HEK293 (cell line): ENCODE measurements around the gene CFAP107.

ENCODE experiments used
- CTCF ChIA-PET: fragments of 350-600 bp; formaldehyde crosslinking; extraction: SDS; loops from one replicate; lab custom pipeline; 2021; ENCODE audit warnings: antibody characterized with exemption; lab: Yijun Ruan, JAX
- POLR2A ChIA-PET: fragments of 300-600 bp; formaldehyde crosslinking; extraction: SDS; loops from one replicate; lab custom pipeline; 2020; ENCODE audit warnings: antibody characterized with exemption, inconsistent platforms; lab: Yijun Ruan, JAX
- H3K27ac ChIP-seq: fragments of 200-500 bp; sonication (Bioruptor generic); 2 replicates; pipeline ENCODE4 v1.5.1; 2014; ENCODE audit warnings: low read depth, low read length, control low read depth, inconsistent platforms; ENCODE audit errors: extremely low read depth
- H3K36me3 ChIP-seq, 2 experiments: fragments of 200-500 bp in 1 of 2; sonication (Bioruptor generic) in 1 of 2; 1 replicate in 1 of 2; 2 replicates in 1 of 2; pipeline ENCODE4 v1.5.1; 2014 to 2017; ENCODE audit warnings: inconsistent platforms in 2 of 2, low read length in 2 of 2; ENCODE audit not compliant: control insufficient read depth in 2 of 2, insufficient read depth in 1 of 2
- H3K4me1 ChIP-seq: fragments of 200-500 bp; sonication (Bioruptor generic); 2 replicates; pipeline ENCODE4 v1.5.1; 2014; ENCODE audit warnings: mild to moderate bottlenecking, low read length, inconsistent platforms; ENCODE audit not compliant: control insufficient read depth, insufficient read depth
- H3K4me3 ChIP-seq: 2 replicates; pipeline ENCODE4 v1.5.1; 2011; ENCODE audit warnings: low read depth, mild to moderate bottlenecking, control low read depth, low read length, moderate library complexity
- H3K9me3 ChIP-seq: fragments of 200-500 bp; sonication (Bioruptor generic); 2 replicates; pipeline ENCODE4 v1.5.1; 2014; ENCODE audit warnings: low read depth, low read length, inconsistent platforms; ENCODE audit not compliant: control insufficient read depth, insufficient read depth
- GLI2 ChIP-seq: fragments of 450-650 bp; formaldehyde crosslinking; IDR thresholded peaks from 2 replicates; pipeline ENCODE4; 2017; ENCODE audit warnings: missing biosample characterization, missing genetic modification characterization, low read depth, borderline replicate concordance
- HOXA7 ChIP-seq: sonication (generic); formaldehyde crosslinking; IDR thresholded peaks from 2 replicates; pipeline ENCODE4 v1.8.1; 2022; ENCODE audit warnings: missing genetic modification reagents, borderline replicate concordance
- REPIN1 ChIP-seq: fragments of 450-650 bp; formaldehyde crosslinking; IDR thresholded peaks from 2 replicates; pipeline ENCODE4 v1.5.1; 2017; ENCODE audit warnings: missing biosample characterization, missing genetic modification characterization, low read depth
- SCRT1 ChIP-seq: fragments of 450-650 bp; formaldehyde crosslinking; IDR thresholded peaks from 2 replicates; pipeline ENCODE4 v1.5.1; 2016; ENCODE audit warnings: missing biosample characterization, missing genetic modification characterization, borderline replicate concordance
- SETDB1 ChIP-seq: IDR thresholded peaks from one replicate; pipeline ENCODE4 v1.6.1; 2017; ENCODE audit warnings: mild to moderate bottlenecking, low read length, moderate library complexity, mixed read lengths; ENCODE audit not compliant: insufficient read length
- SP7 ChIP-seq: fragments of 450-650 bp; formaldehyde crosslinking; IDR thresholded peaks from 2 replicates; pipeline ENCODE4 v1.5.1; 2016; ENCODE audit warnings: missing biosample characterization, missing genetic modification characterization
- YY2 ChIP-seq: fragments of 450-650 bp; formaldehyde crosslinking; IDR thresholded peaks from 2 replicates; pipeline ENCODE4 v1.5.1; 2016; ENCODE audit warnings: missing biosample characterization, missing genetic modification characterization
- ZNF10 ChIP-seq: fragments of 450-650 bp; formaldehyde crosslinking; IDR thresholded peaks from 2 replicates; pipeline ENCODE4 v1.5.1; 2017; ENCODE audit warnings: missing biosample characterization, missing genetic modification characterization
- ZNF132 ChIP-seq: fragments of 450-650 bp; formaldehyde crosslinking; IDR thresholded peaks from 2 replicates; pipeline ENCODE4 v1.5.1; 2017; ENCODE audit warnings: missing biosample characterization, missing genetic modification characterization, borderline replicate concordance
- ZNF138 ChIP-seq: fragments of 450-650 bp; formaldehyde crosslinking; IDR thresholded peaks from 2 replicates; pipeline ENCODE4 v1.5.1; 2016; ENCODE audit warnings: missing biosample characterization, missing genetic modification characterization, borderline replicate concordance
- ZNF19 ChIP-seq: fragments of 450-650 bp; formaldehyde crosslinking; IDR thresholded peaks from 2 replicates; pipeline ENCODE4; 2016; ENCODE audit warnings: missing biosample characterization, missing genetic modification characterization, low read depth
- ZNF248 ChIP-seq: fragments of 450-650 bp; formaldehyde crosslinking; IDR thresholded peaks from 2 replicates; pipeline ENCODE4 v1.5.1; 2017; ENCODE audit warnings: missing biosample characterization, missing genetic modification characterization
- ZNF311 ChIP-seq: fragments of 450-650 bp; formaldehyde crosslinking; IDR thresholded peaks from 2 replicates; pipeline ENCODE4 v1.5.1; 2017; ENCODE audit warnings: missing biosample characterization, missing genetic modification characterization, borderline replicate concordance
- ZNF585B ChIP-seq: fragments of 450-650 bp; formaldehyde crosslinking; IDR thresholded peaks from 2 replicates; pipeline ENCODE4 v1.5.1; 2016; ENCODE audit warnings: missing biosample characterization, missing genetic modification characterization
- ZNF670 ChIP-seq: fragments of 450-650 bp; formaldehyde crosslinking; IDR thresholded peaks from 2 replicates; pipeline ENCODE4 v1.5.1; 2016; ENCODE audit warnings: missing biosample characterization, missing genetic modification characterization, low read depth
- ZNF707 ChIP-seq: fragments of 450-650 bp; formaldehyde crosslinking; IDR thresholded peaks from 2 replicates; pipeline ENCODE4 v1.5.1; 2016; ENCODE audit warnings: missing biosample characterization, missing genetic modification characterization
- TF ChIP-seq, protein P1 (sequence below): fragments of 450-650 bp; formaldehyde crosslinking; IDR thresholded peaks from 2 replicates; pipeline ENCODE4 v1.5.1; 2016; ENCODE audit warnings: missing biosample characterization, missing genetic modification characterization
- TF ChIP-seq, protein P2 (sequence below): fragments of 450-650 bp; formaldehyde crosslinking; IDR thresholded peaks from 2 replicates; pipeline ENCODE4 v1.5.1; 2016; ENCODE audit warnings: missing biosample characterization, missing genetic modification characterization, low read depth
- TF ChIP-seq, protein P3 (sequence below): fragments of 450-650 bp; formaldehyde crosslinking; IDR thresholded peaks from 2 replicates; pipeline ENCODE4 v1.5.1; 2016; ENCODE audit warnings: missing biosample characterization, missing genetic modification characterization

CFAP107 gene

DNA sequence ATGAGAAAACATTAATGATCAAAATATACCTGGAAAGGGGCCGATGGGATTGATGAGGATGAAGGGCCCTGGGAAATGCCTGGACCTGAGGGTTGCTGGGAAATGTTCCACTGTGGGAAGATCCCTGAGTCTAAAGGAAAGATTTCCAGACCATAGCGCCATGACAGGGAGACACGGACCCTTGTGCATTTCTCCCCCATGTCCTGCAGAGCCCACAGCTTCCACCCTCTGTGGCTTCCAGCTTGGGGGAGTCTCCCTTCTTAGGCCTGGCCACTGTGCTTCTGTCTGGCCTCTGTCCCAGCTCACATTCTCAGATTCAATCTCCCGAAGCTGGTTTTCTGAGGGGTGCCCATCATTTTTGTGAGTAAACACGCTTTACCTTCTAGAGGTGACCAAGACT, 26.5 kb downstream of the CFAP107 start:
- ChIA-PET POLR2A (no interaction called here), CTCF (no interaction called here)
- Histone ChIP-seq H3K4me3 (no peak overlapping the region), H3K27ac (no peak overlapping the region), H3K36me3 (no peaks in the 10 kb centered on the region), H3K9me3 (no peaks in the 10 kb centered on the region), H3K4me1 (no peaks in the 10 kb centered on the region)
- TF ChIP-seq YY2 (tag by site-specific recombination) (no peak), GLI2 (tag by site-specific recombination) (no peak), REPIN1 (tag by site-specific recombination) (no peak), SETDB1 (no peak), ZNF585B (tag by site-specific recombination) (no peak), SCRT1 (tag by site-specific recombination) (no peak), ZNF19 (tag by site-specific recombination) (no peak), ZNF138 (tag by site-specific recombination) (no peak)
- TF ChIP-seq, protein P1, sequence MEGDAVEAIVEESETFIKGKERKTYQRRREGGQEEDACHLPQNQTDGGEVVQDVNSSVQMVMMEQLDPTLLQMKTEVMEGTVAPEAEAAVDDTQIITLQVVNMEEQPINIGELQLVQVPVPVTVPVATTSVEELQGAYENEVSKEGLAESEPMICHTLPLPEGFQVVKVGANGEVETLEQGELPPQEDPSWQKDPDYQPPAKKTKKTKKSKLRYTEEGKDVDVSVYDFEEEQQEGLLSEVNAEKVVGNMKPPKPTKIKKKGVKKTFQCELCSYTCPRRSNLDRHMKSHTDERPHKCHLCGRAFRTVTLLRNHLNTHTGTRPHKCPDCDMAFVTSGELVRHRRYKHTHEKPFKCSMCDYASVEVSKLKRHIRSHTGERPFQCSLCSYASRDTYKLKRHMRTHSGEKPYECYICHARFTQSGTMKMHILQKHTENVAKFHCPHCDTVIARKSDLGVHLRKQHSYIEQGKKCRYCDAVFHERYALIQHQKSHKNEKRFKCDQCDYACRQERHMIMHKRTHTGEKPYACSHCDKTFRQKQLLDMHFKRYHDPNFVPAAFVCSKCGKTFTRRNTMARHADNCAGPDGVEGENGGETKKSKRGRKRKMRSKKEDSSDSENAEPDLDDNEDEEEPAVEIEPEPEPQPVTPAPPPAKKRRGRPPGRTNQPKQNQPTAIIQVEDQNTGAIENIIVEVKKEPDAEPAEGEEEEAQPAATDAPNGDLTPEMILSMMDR (tag by site-specific recombination): no peak
- TF ChIP-seq, protein P2, sequence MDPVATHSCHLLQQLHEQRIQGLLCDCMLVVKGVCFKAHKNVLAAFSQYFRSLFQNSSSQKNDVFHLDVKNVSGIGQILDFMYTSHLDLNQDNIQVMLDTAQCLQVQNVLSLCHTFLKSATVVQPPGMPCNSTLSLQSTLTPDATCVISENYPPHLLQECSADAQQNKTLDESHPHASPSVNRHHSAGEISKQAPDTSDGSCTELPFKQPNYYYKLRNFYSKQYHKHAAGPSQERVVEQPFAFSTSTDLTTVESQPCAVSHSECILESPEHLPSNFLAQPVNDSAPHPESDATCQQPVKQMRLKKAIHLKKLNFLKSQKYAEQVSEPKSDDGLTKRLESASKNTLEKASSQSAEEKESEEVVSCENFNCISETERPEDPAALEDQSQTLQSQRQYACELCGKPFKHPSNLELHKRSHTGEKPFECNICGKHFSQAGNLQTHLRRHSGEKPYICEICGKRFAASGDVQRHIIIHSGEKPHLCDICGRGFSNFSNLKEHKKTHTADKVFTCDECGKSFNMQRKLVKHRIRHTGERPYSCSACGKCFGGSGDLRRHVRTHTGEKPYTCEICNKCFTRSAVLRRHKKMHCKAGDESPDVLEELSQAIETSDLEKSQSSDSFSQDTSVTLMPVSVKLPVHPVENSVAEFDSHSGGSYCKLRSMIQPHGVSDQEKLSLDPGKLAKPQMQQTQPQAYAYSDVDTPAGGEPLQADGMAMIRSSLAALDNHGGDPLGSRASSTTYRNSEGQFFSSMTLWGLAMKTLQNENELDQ (tag by site-specific recombination): no peak
- TF ChIP-seq, protein P3, sequence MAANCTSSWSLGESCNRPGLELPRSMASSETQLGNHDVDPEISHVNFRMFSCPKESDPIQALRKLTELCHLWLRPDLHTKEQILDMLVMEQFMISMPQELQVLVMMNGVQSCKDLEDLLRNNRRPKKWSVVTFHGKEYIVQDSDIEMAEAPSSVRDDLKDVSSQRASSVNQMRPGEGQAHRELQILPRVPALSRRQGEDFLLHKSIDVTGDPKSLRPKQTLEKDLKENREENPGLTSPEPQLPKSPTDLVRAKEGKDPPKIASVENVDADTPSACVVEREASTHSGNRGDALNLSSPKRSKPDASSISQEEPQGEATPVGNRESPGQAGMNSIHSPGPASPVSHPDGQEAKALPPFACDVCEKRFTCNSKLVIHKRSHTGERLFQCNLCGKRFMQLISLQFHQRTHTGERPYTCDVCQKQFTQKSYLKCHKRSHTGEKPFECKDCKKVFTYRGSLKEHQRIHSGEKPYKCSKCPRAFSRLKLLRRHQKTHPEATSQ (tag by site-specific recombination): no peak

DNA sequence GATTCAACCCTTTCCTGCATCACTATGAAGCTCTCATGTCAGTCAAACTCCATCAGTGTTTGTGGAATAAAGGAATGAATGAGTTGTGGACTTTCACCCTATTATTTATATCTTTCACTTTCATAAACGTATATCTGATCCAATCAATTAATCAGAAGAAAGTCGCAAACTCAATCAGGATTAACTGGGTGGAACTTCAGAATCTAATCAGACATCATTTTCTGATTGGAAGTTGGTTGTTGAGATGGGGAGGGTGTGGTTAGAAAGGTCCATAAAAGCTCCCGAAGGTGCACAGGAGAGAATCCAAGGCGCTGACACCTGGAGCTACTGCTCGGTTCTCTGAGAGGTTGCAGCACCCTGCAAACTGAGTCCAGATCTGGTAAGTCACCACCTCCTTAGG, 27.4 kb downstream of the CFAP107 start, which contains the start of gene PRAMEF12:
PRAMEF12 (plus strand) TSS at position 301 of the 400 bp plus-strand sequence. CDS start 1,130 bp downstream, outside the sequence.
- Histone ChIP-seq H3K9me3 (no peaks in the 10 kb centered on the region), H3K4me3 (no peak within 1 kb of the TSS), H3K27ac (no peak within 1 kb of the TSS), H3K4me1 (no peaks in the 10 kb centered on the region), H3K36me3 (no peaks in the 10 kb centered on the region)
- ChIA-PET CTCF (no interaction called here), POLR2A (no interaction called here)
- no peak for TF ChIP-seq ZNF311 (tag by site-specific recombination)
- TF ChIP-seq ZNF707 (tag by site-specific recombination): no peak
- TF ChIP-seq HOXA7 (CRISPR knock-in tag): no peak
- TF ChIP-seq ZNF670 (tag by site-specific recombination): no peak
- no peak for TF ChIP-seq ZNF10 (tag by site-specific recombination)
- no peak for TF ChIP-seq ZNF132 (tag by site-specific recombination)
- TF ChIP-seq SP7 (tag by site-specific recombination): no peak
- TF ChIP-seq ZNF248 (tag by site-specific recombination): no peak
